ENCODE results near the gene WDR37.
"Not testable (repeated sequence)": the region's sequence is repeated elsewhere in the genome, so short reads cannot be mapped to it uniquely, and the experiment has no call there.

Gene WDR37

GRCh38 chr10:1153805-1154351 lies 97.7 kb downstream of the WDR37 start:
- no peak for DNase-seq (ENCODE audit: low spot score)

GRCh38 chr10:1154531-1155295 lies 98.5 kb downstream of the WDR37 start:
- no peak for DNase-seq (ENCODE audit: low spot score)

- no peak for DNase-seq (ENCODE audit: low spot score)
Measured at GRCh38 chr10:1155791-1156615, 99.8 kb downstream of the WDR37 start.

- no peak for DNase-seq (ENCODE audit: low spot score)
Measured at GRCh38 chr10:1156616-1156886, 100.4 kb downstream of the WDR37 start.

GRCh38 chr10:1156921-1157614 lies 100.9 kb downstream of the WDR37 start:
- DNase-seq (ENCODE audit: low spot score), result no peak

- DNase-seq (ENCODE audit: low spot score), result no peak
Measured at GRCh38 chr10:1157615-1157933, 101.4 kb downstream of the WDR37 start.

GRCh38 chr10:1158066-1158465 lies 101.9 kb downstream of the WDR37 start:
- no peak for DNase-seq (ENCODE audit: low spot score)

- not testable (repeated sequence) for DNase-seq (ENCODE audit: low spot score)
Measured at GRCh38 chr10:1158536-1158935, 102.4 kb downstream of the WDR37 start.

GRCh38 chr10:1159131-1160061 lies 103.2 kb downstream of the WDR37 start:
- DNase-seq (ENCODE audit: low spot score), result no peak

GRCh38 chr10:1160561-1161314 lies 104.6 kb downstream of the WDR37 start:
- DNase-seq (ENCODE audit: low spot score), result no peak

- DNase-seq (ENCODE audit: low spot score), result peak; percentile 12
Measured at GRCh38 chr10:1161315-1161673, 105.1 kb downstream of the WDR37 start.

GRCh38 chr10:1162481-1163203 lies 106.5 kb downstream of the WDR37 start:
- DNase-seq (ENCODE audit: low spot score), result no peak

- DNase-seq (ENCODE audit: low spot score), result no peak
Measured at GRCh38 chr10:1163204-1163660, 107.0 kb downstream of the WDR37 start.

- DNase-seq (ENCODE audit: low spot score), result no peak
Measured at GRCh38 chr10:1163831-1164230, 107.6 kb downstream of the WDR37 start.

- no peak for DNase-seq (ENCODE audit: low spot score)
Measured at GRCh38 chr10:1166101-1166827, 110.1 kb downstream of the WDR37 start.

- no peak for DNase-seq (ENCODE audit: low spot score)
Measured at GRCh38 chr10:1166828-1167275, 110.7 kb downstream of the WDR37 start.

- DNase-seq (ENCODE audit: low spot score), result no peak
Measured at GRCh38 chr10:1168763-1169162, 112.6 kb downstream of the WDR37 start.

- no peak for DNase-seq (ENCODE audit: low spot score)
Measured at GRCh38 chr10:1169186-1169885, 113.2 kb downstream of the WDR37 start.

Data from germinal center (tissue), 1 donor.